Naive B cell (primary cell): ENCODE measurements around the gene C5orf15. TPM values are rescaled to one million over a fixed set of nuclear protein-coding genes. Genes with fewer than 3 reads are reported as not detected.
A peak's percentile ranks its signal among the peaks of the same experiment; 100 is the strongest.
"Not testable (repeated sequence)": the region's sequence is repeated elsewhere in the genome, so short reads cannot be mapped to it uniquely, and the experiment has no call there.

Experiments used
- ATAC-seq, 2 donors: fragments of 150-1000 bp; cut with Tn5 transposase; 2 replicates each; pipeline ENCODE4 v1.10.0; 2021; ENCODE audit warnings: low read depth in 2 of 2, mild to moderate bottlenecking in 2 of 2, moderate library complexity in 2 of 2
- DNase-seq: peaks from one replicate; pipeline ENCODE4 v3.0.0; 2022
- H3K27ac Mint-ChIP-seq, 6 donors: one replicate each; pipeline ENCODE4 v1.8.0; 2020 to 2022; ENCODE audit warnings: mild to moderate bottlenecking in 6 of 6, mixed read lengths in 6 of 6, moderate library complexity in 5 of 6, inconsistent platforms in 2 of 6
- H3K27me3 Mint-ChIP-seq, 3 donors: one replicate each; pipeline ENCODE4 v1.8.0; 2021 to 2022; ENCODE audit warnings: mixed read lengths in 3 of 3, mild to moderate bottlenecking in 1 of 3
- H3K36me3 Mint-ChIP-seq, 2 donors: one replicate each; pipeline ENCODE4 v1.8.0; 2020 to 2022; ENCODE audit warnings: mixed read lengths in 2 of 2, inconsistent platforms in 1 of 2, mild to moderate bottlenecking in 1 of 2
- H3K4me1 Mint-ChIP-seq, 3 donors: one replicate each; pipeline ENCODE4 v1.8.0; 2020 to 2022; ENCODE audit warnings: mixed read lengths in 3 of 3, inconsistent platforms in 1 of 3, mild to moderate bottlenecking in 1 of 3, moderate library complexity in 1 of 3
- H3K4me3 Mint-ChIP-seq, 8 donors: one replicate each; pipeline ENCODE4 v1.8.0; 2020 to 2022; ENCODE audit warnings: mild to moderate bottlenecking in 8 of 8, mixed read lengths in 8 of 8, moderate library complexity in 8 of 8, inconsistent platforms in 2 of 8
- H3K9me3 Mint-ChIP-seq, 7 donors: one replicate each; pipeline ENCODE4 v1.8.0; 2020 to 2022; ENCODE audit warnings: mixed read lengths in 7 of 7, mild to moderate bottlenecking in 5 of 7, inconsistent platforms in 2 of 7, moderate library complexity in 1 of 7
- polyA plus RNA-seq, 6 donors: library from polyadenylated mRNA; unstranded; fragments of 300-500 nt; fragmentation: Illumina TruSeq; gene quantifications; one replicate each; pipeline ENCODE4 v1.2.3, GENCODE V29; 2021; ENCODE audit warnings: low read depth in 6 of 6

The C5orf15 gene
- polyA plus RNA-seq, 6 donors from 2014 or later: 37.2 to 44.3 (median 41.2) TPM

GRCh38 chr5:133990396-133990795 is 22.0 kb upstream of the C5orf15 start:
- Mint-ChIP-seq H3K4me3 (peak overlapping the region in 1 of 8 donors; percentile 21), H3K27ac (peak overlapping the region in 2 of 6 donors; percentile 9 to 66), H3K4me1 (peaks cover 24 to 41% (median 35%) of the 10 kb centered on the region in 3 donors), H3K36me3 (peaks cover 7 to 13% of the 10 kb centered on the region in 2 donors), H3K9me3 (peaks cover 0 to 1% (median 0%) of the 10 kb centered on the region in 7 donors), H3K27me3 (no peaks in the 10 kb centered on the region)
- ATAC-seq (no peak), DNase-seq (no peak)

GRCh38 chr5:133985540-133986180 is 17.2 kb upstream of the C5orf15 start:
- ATAC-seq (no peak), DNase-seq (no peak)
- peaks cover 4 to 12% (median 7%) of the 10 kb centered on the region in 3 donors for H3K4me1 Mint-ChIP-seq
- H3K36me3 Mint-ChIP-seq: peaks cover 7 to 13% of the 10 kb centered on the region in 2 donors
- peak overlapping the region in 3 of 6 donors; percentile 42 to 91 (median 64) for H3K27ac Mint-ChIP-seq
- no peaks in the 10 kb centered on the region for H3K27me3 Mint-ChIP-seq
- H3K4me3 Mint-ChIP-seq: peak overlapping the region in 1 of 8 donors; percentile 23
- H3K9me3 Mint-ChIP-seq: no peaks in the 10 kb centered on the region

GRCh38 chr5:133983674-133984073 is 15.2 kb upstream of the C5orf15 start:
- H3K4me1 Mint-ChIP-seq: peaks cover 8 to 16% (median 12%) of the 10 kb centered on the region in 3 donors
- DNase-seq (no peak), ATAC-seq (no peak)
- H3K4me3 Mint-ChIP-seq: peak overlapping the region in 1 of 8 donors; percentile 29
- no peaks in the 10 kb centered on the region for H3K9me3 Mint-ChIP-seq
- no peaks in the 10 kb centered on the region for H3K27me3 Mint-ChIP-seq
- H3K36me3 Mint-ChIP-seq: peaks cover under 1 to 8% of the 10 kb centered on the region in 2 donors
- peak overlapping the region in 1 of 6 donors; percentile 92 for H3K27ac Mint-ChIP-seq

- Mint-ChIP-seq H3K36me3 (peaks cover 0 to 4% of the 10 kb centered on the region in 2 donors), H3K9me3 (no peaks in the 10 kb centered on the region), H3K27me3 (no peaks in the 10 kb centered on the region), H3K4me3 (no peak overlapping the region), H3K4me1 (peaks cover 21 to 31% (median 24%) of the 10 kb centered on the region in 3 donors), H3K27ac (peak overlapping the region in 1 of 6 donors; percentile 56)
- ATAC-seq: no peak
- no peak for DNase-seq
These were observed 13.3 kb upstream of the C5orf15 start for GRCh38 chr5:133981714-133982113.

GRCh38 chr5:133980652-133981051 is 12.2 kb upstream of the C5orf15 start:
- no peak for ATAC-seq
- Mint-ChIP-seq H3K4me3 (no peak overlapping the region), H3K36me3 (no peaks in the 10 kb centered on the region), H3K27ac (peak overlapping the region in 2 of 6 donors; percentile 34 to 66), H3K9me3 (no peaks in the 10 kb centered on the region), H3K27me3 (no peaks in the 10 kb centered on the region), H3K4me1 (peaks cover 16 to 32% (median 20%) of the 10 kb centered on the region in 3 donors)
- no peak for DNase-seq

GRCh38 chr5:133978943-133979342 is 10.5 kb upstream of the C5orf15 start:
- H3K4me1 Mint-ChIP-seq: peaks cover 12 to 29% (median 17%) of the 10 kb centered on the region in 3 donors
- H3K36me3 Mint-ChIP-seq: peaks cover 0 to 6% of the 10 kb centered on the region in 2 donors
- H3K27ac Mint-ChIP-seq: peak overlapping the region in 1 of 6 donors; percentile 76
- H3K27me3 Mint-ChIP-seq: no peaks in the 10 kb centered on the region
- DNase-seq (no peak), ATAC-seq (no peak)
- H3K4me3 Mint-ChIP-seq: no peak overlapping the region
- H3K9me3 Mint-ChIP-seq: no peaks in the 10 kb centered on the region

- Mint-ChIP-seq H3K36me3 (peaks cover 0 to 7% of the 10 kb centered on the region in 2 donors), H3K4me3 (peak overlapping the region in 1 of 8 donors; percentile 59), H3K27ac (peak overlapping the region in 4 of 6 donors; percentile 56 to 87 (median 74)), H3K4me1 (peaks cover 12 to 30% (median 17%) of the 10 kb centered on the region in 3 donors), H3K9me3 (no peaks in the 10 kb centered on the region), H3K27me3 (no peaks in the 10 kb centered on the region)
- DNase-seq (no peak), ATAC-seq (no peak)
These were observed 9.4 kb upstream of the C5orf15 start for GRCh38 chr5:133977858-133978257.

GRCh38 chr5:133977161-133977787 is 8.8 kb upstream of the C5orf15 start:
- no peak overlapping the region for H3K4me3 Mint-ChIP-seq
- peaks cover 0 to 7% of the 10 kb centered on the region in 2 donors for H3K36me3 Mint-ChIP-seq
- ATAC-seq (peak; percentile 34 to 64), DNase-seq (no peak)
- no peaks in the 10 kb centered on the region for H3K9me3 Mint-ChIP-seq
- H3K27me3 Mint-ChIP-seq: no peaks in the 10 kb centered on the region
- peak overlapping the region in 5 of 6 donors; percentile 22 to 76 (median 70) for H3K27ac Mint-ChIP-seq
- peaks cover 12 to 32% (median 17%) of the 10 kb centered on the region in 3 donors for H3K4me1 Mint-ChIP-seq

GRCh38 chr5:133975546-133975945 is 7.1 kb upstream of the C5orf15 start:
- not testable (repeated sequence) for H3K4me3 Mint-ChIP-seq, H3K27me3 Mint-ChIP-seq, H3K9me3 Mint-ChIP-seq, DNase-seq, ATAC-seq, H3K36me3 Mint-ChIP-seq
- H3K27ac Mint-ChIP-seq: peak overlapping the region in 3 of 6 donors; percentile 33 to 76 (median 51)
- peaks cover 12 to 39% (median 17%) of the 10 kb centered on the region in 3 donors for H3K4me1 Mint-ChIP-seq

GRCh38 chr5:133974142-133974541 is 5.7 kb upstream of the C5orf15 start:
- ATAC-seq: no peak
- no peaks in the 10 kb centered on the region for H3K9me3 Mint-ChIP-seq
- H3K27ac Mint-ChIP-seq: peak overlapping the region in 1 of 6 donors; percentile 44
- H3K4me3 Mint-ChIP-seq: no peak overlapping the region
- H3K36me3 Mint-ChIP-seq: peaks cover 0 to 7% of the 10 kb centered on the region in 2 donors
- no peak for DNase-seq
- H3K27me3 Mint-ChIP-seq: no peaks in the 10 kb centered on the region
- peaks cover 18 to 45% (median 21%) of the 10 kb centered on the region in 3 donors for H3K4me1 Mint-ChIP-seq

GRCh38 chr5:133970325-133970909 is 2.0 kb upstream of the C5orf15 start:
- H3K36me3 Mint-ChIP-seq: peaks cover 0 to 7% of the 10 kb centered on the region in 2 donors
- no peaks in the 10 kb centered on the region for H3K27me3 Mint-ChIP-seq
- peak overlapping the region in 7 of 8 donors; percentile 95 to 99 (median 98) for H3K4me3 Mint-ChIP-seq
- H3K9me3 Mint-ChIP-seq: no peaks in the 10 kb centered on the region
- H3K27ac Mint-ChIP-seq: peak overlapping the region in 5 of 6 donors; percentile 79 to 99 (median 98)
- DNase-seq (no peak), ATAC-seq (no peak)
- H3K4me1 Mint-ChIP-seq: peaks cover 19 to 59% (median 26%) of the 10 kb centered on the region in 3 donors

- Mint-ChIP-seq H3K36me3 (peaks cover 0 to 7% of the 10 kb centered on the region in 2 donors), H3K4me1 (peaks cover 24 to 65% (median 32%) of the 10 kb centered on the region in 3 donors), H3K27me3 (no peaks in the 10 kb centered on the region), H3K4me3 (peak overlapping the region; percentile 95 to 99 (median 98)), H3K27ac (peak overlapping the region; percentile 85 to 99 (median 98)), H3K9me3 (no peaks in the 10 kb centered on the region)
- ATAC-seq (no peak), DNase-seq (no peak)
These were observed 1.4 kb upstream of the C5orf15 start for GRCh38 chr5:133969654-133970324.

- peak; percentile 14 to 15 for ATAC-seq
- Mint-ChIP-seq H3K9me3 (peaks cover 0 to 2% (median 0%) of the 10 kb centered on the region in 7 donors), H3K27me3 (no peaks in the 10 kb centered on the region), H3K4me1 (peaks cover 32 to 78% (median 44%) of the 10 kb centered on the region in 3 donors), H3K36me3 (peaks cover 0 to 6% of the 10 kb centered on the region in 2 donors), H3K4me3 (peak overlapping the region; percentile 95 to 99 (median 98)), H3K27ac (peak overlapping the region; percentile 98 to 100 (median 99))
- DNase-seq: no peak
These were observed 674 bp downstream of the C5orf15 start for GRCh38 chr5:133967698-133968203.
